NCI-H1694 treated with DMSO at 0.1 percent for 48 hours (cell line): ENCODE data around the gene NIPAL3.
"Not testable (repeated sequence)": the region's sequence is repeated elsewhere in the genome, so short reads cannot be mapped to it uniquely, and the experiment has no call there.

Experiments used
- DNase-seq: peaks from one replicate; lab custom pipeline; 2025; lab: John Stamatoyannopoulos, UW

NIPAL3 gene

DNA sequence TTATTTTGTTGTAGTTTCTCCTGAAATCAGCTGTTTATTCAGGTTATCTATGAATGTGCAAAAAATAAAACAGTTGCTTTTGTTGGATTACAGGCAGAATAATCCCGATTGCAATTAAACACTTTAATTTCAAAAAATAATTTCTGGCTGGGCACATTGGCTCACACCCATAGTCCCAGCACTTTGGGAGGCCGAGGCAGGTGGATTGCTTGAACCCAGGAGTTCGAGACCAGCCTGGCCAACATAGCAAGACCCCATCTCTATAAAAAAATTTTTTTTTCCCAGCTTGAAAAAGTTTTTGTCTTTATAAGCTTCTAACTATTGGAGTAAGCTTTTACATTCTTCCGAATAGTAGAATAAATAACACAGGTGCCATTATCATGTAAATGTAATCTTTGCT, 102.3 kb downstream of the NIPAL3 start:
- no peak for DNase-seq

DNA sequence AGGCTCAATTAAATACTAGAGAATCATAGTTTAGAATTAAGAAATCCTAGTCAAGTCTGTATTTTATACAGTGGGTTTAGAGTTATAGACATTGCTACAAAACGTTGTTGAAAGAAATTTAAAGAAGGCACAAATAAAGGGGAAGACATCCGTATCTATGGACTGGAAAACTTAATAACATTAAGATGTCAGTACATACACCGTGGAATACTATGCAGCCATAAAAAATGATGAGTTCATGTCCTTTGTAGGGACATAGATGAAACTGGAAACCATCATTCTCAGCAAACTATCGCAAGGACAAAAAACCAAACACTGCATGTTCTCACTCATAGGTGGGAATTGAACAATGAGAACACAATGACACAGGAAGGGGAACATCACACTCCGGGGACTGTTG, 104.7 kb downstream of the NIPAL3 start:
- DNase-seq: not testable (repeated sequence)
